Kidney (tissue), 14 donors: ENCODE data around the gene ZYG11B. TPM values are rescaled to one million over a fixed set of nuclear protein-coding genes. Genes with fewer than 3 reads are reported as not detected.
"Not testable (repeated sequence)": the region's sequence is repeated elsewhere in the genome, so short reads cannot be mapped to it uniquely, and the experiment has no call there.

ENCODE experiments used
- DNase-seq, 5 donors: peaks; one replicate each; pipeline ENCODE4 v3.0.0-alpha.2; 2013 to 2020
- FAIRE-seq: peaks from 2 replicates; lab custom pipeline; 2012; peaks lifted over from hg19 to GRCh38; lab: Jason Lieb, UNC
- H3K27ac ChIP-seq, 2 donors: one replicate each; pipeline ENCODE4 v1.7.0; 2013; ENCODE audit warnings: low read depth in 2 of 2, low read length in 2 of 2, inconsistent platforms in 1 of 2
- H3K27me3 ChIP-seq: one replicate; pipeline ENCODE4 v1.7.1; 2013; ENCODE audit warnings: low read length, inconsistent platforms; ENCODE audit not compliant: control insufficient read depth, insufficient read depth
- H3K36me3 ChIP-seq, 3 donors: one replicate each; pipeline versions ENCODE4 v1.7.0 to v1.7.1; 2013; ENCODE audit warnings: low read length in 3 of 3, control low read depth in 1 of 3, inconsistent platforms in 1 of 3; ENCODE audit not compliant: insufficient read depth in 3 of 3, control insufficient read depth in 2 of 3
- H3K4me1 ChIP-seq, 3 donors: one replicate each; pipeline versions ENCODE4 v1.7.0 to v1.7.1; 2013; ENCODE audit warnings: low read length in 3 of 3, inconsistent platforms in 1 of 3, low read depth in 1 of 3; ENCODE audit not compliant: control insufficient read depth in 2 of 3, insufficient read depth in 2 of 3
- H3K4me3 ChIP-seq, 3 donors: one replicate each; pipeline versions ENCODE4 v1.7.0 to v1.8.1; 2013; ENCODE audit warnings: low read length in 3 of 3, control low read depth in 1 of 3, inconsistent platforms in 1 of 3
- H3K9ac ChIP-seq, 3 donors: one replicate each; pipeline versions ENCODE4 v1.7.0 to v1.7.1; 2013; ENCODE audit warnings: low read length in 3 of 3, control low read depth in 1 of 3, inconsistent platforms in 1 of 3
- H3K9me3 ChIP-seq, 3 donors: one replicate each; pipeline versions ENCODE4 v1.7.0 to v1.7.1; 2013; ENCODE audit warnings: low read length in 3 of 3, control low read depth in 1 of 3, inconsistent platforms in 1 of 3; ENCODE audit not compliant: control insufficient read depth in 2 of 3, insufficient read depth in 1 of 3
- CTCF ChIP-seq: IDR thresholded peaks from 3 replicates; pipeline ENCODE4 v1.5.1; 2012; ENCODE audit warnings: mild to moderate bottlenecking, moderate library complexity, borderline replicate concordance; ENCODE audit not compliant: insufficient read depth; ENCODE audit errors: extremely low read depth
- intact Hi-C: fragments of 100-400 bp; cut with DNase I; formaldehyde crosslinking; loops from one replicate; pipeline ENCODE4 v1.11.1; 2022
- polyA plus RNA-seq: library from polyadenylated mRNA; stranded (reverse); fragments of 350-450 nt; fragmentation: Illumina TruSeq; extraction: RNeasy Lipid Tissue Mini Kit (QIAGEN cat#74804); gene quantifications from one replicate; pipeline ENCODE4 v1.2.3, GENCODE V29; 2014; ENCODE audit warnings: low read depth, low replicate concordance; ENCODE audit not compliant: insufficient read depth
- total RNA-seq: library from RNA; stranded (reverse); fragmentation: NEBNext Ultra II Directional; extraction: Animal tissue kit (Norgen Biotek cat#: 25700); gene quantifications from one replicate; pipeline ENCODE4 v1.2.1, GENCODE V29; 2021
- donor health status: control.
- donor health status: control.
- donor health status: control.
- donor health status: control.
- donor health status: control.
- donor health status: DM: yes; HTN: yes; CAD: no.
- donor health status: Normal renal cell carcinoma (clear cell type).

Gene ZYG11B
- total and polyA plus RNA-seq, 2 donors from 2014 or later = 7.8 to 28.2 TPM

- intact Hi-C loops = no loop called here
- Histone ChIP-seq H3K9me3 (no peaks in the 10 kb centered on the region), H3K27ac (no peak overlapping the region), H3K27me3 (no peaks in the 10 kb centered on the region), H3K9ac (no peak overlapping the region), H3K36me3 (peaks cover 0 to 16% (median 14%) of the 10 kb centered on the region in 3 donors), H3K4me3 (no peak overlapping the region), H3K4me1 (no peaks in the 10 kb centered on the region)
- DNase-seq (no peak), FAIRE-seq (no peak)
- TF ChIP-seq CTCF = no peak
Measured at GRCh38 chr1:52686830-52687229, 39.4 kb upstream of the ZYG11B start.

- intact Hi-C loops = no loop called here
Measured at GRCh38 chr1:52691821-52692220, 34.4 kb upstream of the ZYG11B start.

GRCh38 chr1:52692697-52693096 lies 33.6 kb upstream of the ZYG11B start:
- FAIRE-seq (no peak), DNase-seq (no peak)
- no peak overlapping the region for H3K27ac ChIP-seq
- no peaks in the 10 kb centered on the region for H3K9me3 ChIP-seq
- no peak for TF ChIP-seq CTCF
- H3K4me3 ChIP-seq = no peak overlapping the region
- peaks cover 0 to 5% (median 2%) of the 10 kb centered on the region in 3 donors for H3K4me1 ChIP-seq
- H3K9ac ChIP-seq = no peak overlapping the region
- peaks cover 4 to 15% (median 5%) of the 10 kb centered on the region in 3 donors for H3K36me3 ChIP-seq
- intact Hi-C loops = no loop called here
- H3K27me3 ChIP-seq = no peaks in the 10 kb centered on the region

More at GRCh38 chr1:52691821-52692220, 34.4 kb upstream of the ZYG11B start:
- Histone ChIP-seq H3K9ac (no peak overlapping the region), H3K27ac (no peak overlapping the region), H3K36me3 (peaks cover 5 to 21% (median 10%) of the 10 kb centered on the region in 3 donors), H3K27me3 (no peaks in the 10 kb centered on the region), H3K4me1 (no peaks in the 10 kb centered on the region), H3K4me3 (no peak overlapping the region), H3K9me3 (no peaks in the 10 kb centered on the region)
- DNase-seq (no peak), FAIRE-seq (no peak)
- TF ChIP-seq CTCF = no peak

GRCh38 chr1:52693351-52693750 lies 32.9 kb upstream of the ZYG11B start:
- FAIRE-seq, DNase-seq, intact Hi-C loops, H3K27me3 ChIP-seq, H3K9me3 ChIP-seq, H3K4me3 ChIP-seq, H3K4me1 ChIP-seq, H3K27ac ChIP-seq, H3K9ac ChIP-seq: not testable (repeated sequence)
- H3K36me3 ChIP-seq = peaks cover 0 to 11% (median 5%) of the 10 kb centered on the region in 3 donors
